Stimulated activated CD8-positive, alpha-beta memory T cell treated with anti-CD3 and anti-CD28 coated beads, Interleukin-2, amount 100 ng/mL, for 48 hours (primary cell): ENCODE measurements around the gene TNS1.

ENCODE experiments used
- DNase-seq, 2 donors: peaks; one replicate each; pipeline ENCODE4 v3.0.0-alpha.2; 2020; ENCODE audit warnings: low read depth in 2 of 2

The TNS1 gene

DNA sequence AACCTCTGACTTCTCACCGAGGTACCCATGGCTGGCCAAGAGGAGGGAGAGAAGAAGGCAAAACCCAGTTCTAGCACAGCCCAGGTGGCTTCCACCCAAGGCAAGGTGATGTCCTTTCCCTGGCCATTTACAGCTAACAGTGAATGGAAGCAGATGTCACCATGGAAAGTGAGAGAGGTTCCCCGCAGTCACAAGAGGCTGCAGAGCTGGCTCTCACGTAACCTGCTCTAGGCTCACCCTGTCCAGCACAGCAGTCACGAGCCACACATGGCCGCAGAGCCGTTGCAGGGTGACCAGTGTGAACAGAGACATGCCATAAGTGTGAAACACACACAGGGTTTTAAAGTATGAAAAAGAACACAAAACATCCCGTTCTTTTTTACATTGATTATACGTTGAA is 169.4 kb downstream of the TNS1 start:
- no peak for DNase-seq

DNA sequence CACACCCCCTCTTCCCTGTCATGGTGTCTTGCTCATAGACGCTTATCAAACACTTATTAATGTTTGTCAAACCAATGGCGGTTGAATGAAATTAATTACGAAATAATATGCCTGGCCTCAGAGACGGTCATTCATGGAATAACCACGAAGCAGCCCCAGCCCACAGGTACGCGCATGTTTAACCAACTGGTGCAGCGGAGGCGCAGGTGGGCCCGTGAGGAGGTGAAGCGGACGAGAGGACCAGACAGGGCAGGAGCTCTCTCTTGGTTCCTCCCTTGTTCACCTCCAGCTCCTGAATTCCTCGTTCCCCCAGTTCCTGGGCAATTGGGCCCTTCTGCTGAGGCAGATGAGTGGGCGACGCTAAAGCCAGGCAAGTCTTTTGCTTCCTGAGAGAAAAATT is 169.8 kb downstream of the TNS1 start:
- no peak for DNase-seq

DNA sequence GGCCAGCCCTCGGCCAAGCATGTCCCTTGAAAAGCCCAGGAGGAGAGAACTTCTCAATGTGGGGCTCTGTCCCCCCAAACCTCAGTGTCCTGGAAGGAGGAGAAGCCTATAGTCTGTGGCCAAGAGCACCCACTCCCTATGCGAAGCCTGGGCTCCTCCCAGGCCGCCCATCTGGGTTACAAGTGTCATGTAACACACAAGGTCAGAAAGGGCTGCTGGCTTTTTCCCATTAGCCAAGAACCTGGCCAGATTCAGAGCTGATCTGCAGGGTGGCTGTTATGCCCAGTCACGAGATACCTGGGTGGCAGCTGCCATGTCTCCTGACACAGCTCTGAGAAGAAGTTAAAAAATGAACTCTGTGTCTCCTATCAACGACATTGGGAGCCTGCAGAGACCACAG is 170.7 kb downstream of the TNS1 start:
- no peak for DNase-seq

GRCh38 chr2:217831306-217831705 is 171.5 kb downstream of the TNS1 start:
- no peak for DNase-seq

- DNase-seq = no peak
These were observed 172.0 kb downstream of the TNS1 start for GRCh38 chr2:217830807-217831206.

DNA sequence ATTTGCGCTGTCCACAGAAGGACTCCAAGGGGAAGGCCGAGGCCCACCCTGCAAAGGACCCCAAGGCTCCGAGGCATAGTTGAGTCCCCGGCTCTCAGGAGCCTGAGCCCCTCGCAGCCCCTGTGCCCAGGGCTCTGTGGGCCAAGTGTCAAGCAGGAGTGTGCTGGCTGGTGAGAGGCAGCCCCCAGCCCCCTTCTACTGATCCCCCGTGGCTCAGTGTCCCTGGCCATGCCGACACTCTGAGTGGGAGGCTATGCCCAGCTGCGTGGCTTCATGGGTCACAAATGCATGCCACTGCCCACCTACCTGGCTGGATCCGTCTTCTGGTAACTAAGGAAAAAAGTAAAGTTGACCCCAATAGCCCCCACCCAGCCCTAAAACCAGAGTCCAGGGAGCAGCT is 172.7 kb downstream of the TNS1 start:
- no peak for DNase-seq

DNA sequence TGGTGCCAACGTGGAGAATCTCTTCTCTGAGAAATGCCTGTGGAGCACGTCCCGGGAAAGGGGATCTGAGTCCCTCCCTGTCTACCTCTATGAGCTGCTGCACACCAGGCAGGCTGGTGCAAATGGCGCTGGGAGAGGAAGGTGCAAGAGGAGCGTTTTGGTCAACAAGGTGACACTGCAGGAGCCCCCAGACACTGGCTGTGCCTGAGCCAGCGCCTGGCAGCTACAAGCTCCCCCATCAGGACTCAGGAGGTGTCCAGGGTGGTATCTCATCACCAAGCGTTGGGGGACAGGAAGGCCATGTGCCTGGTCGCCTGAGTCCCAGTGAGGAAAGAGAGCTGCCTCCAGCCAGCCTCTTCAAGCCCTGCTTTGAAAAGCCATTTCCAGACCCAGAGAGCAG is 173.4 kb downstream of the TNS1 start:
- no peak for DNase-seq

DNA sequence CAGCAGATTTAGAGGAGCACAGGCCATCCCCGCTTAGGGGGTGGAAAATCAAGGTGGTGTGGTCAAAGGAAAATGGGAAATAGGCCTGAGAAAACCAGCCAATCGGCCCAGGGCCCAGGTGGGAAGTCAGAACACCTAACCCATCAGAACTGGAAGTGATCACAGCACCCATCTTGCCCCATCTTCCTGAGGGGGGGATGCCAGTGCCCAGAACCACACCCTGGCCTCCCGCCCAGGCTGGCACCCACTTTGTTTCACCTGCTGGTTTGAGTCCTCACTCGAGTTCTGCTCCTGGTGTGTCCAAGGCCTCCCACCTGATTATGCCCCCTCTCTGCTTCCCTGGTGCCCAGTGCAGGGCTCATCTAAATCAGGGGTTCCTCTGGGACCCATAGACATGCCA is 174.5 kb downstream of the TNS1 start:
- DNase-seq = no peak

- DNase-seq = no peak
These were observed 175.2 kb downstream of the TNS1 start for GRCh38 chr2:217827430-217828201.

DNA sequence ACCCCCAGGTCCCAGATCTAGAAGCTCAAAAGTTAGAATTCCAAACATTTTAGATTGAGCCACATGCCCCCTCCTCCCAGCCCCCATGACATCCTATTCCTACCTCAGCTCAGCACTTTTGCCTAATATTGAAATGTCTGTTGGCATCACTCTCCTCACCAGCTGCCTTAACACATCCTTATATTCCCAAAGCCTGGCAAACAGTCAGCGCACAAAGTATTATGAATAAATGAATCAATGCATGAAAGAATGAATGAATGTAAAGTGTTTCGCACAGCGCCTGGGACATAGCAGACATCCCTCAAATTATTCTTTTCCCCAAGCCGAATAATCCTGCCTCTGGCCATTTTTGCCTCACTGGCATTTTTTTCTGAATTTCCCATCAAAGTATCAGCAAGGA is 175.8 kb downstream of the TNS1 start:
- DNase-seq = no peak

GRCh38 chr2:217826520-217826919 is 176.3 kb downstream of the TNS1 start:
- no peak for DNase-seq

- DNase-seq = no peak
These were observed 177.1 kb downstream of the TNS1 start for GRCh38 chr2:217825469-217826235.

DNA sequence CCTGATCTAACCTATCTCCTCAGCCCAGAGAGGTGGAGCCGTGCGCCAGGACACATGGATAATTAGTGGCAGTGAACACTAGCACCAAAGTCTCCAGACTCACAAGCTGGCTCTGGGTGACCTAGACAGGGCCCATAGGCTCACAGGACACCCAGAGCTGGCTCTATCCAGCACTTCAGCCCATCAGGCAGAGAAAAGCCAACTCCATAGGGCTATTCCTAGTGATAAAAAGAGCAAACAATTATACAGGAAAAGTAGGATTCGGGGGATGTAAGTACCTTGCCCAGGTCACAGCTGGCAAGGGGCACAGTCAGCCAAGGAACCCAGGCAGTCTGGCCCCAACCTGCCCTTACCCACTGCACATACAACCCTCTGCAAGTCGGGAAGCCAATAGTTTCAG is 178.6 kb downstream of the TNS1 start:
- no peak for DNase-seq

DNA sequence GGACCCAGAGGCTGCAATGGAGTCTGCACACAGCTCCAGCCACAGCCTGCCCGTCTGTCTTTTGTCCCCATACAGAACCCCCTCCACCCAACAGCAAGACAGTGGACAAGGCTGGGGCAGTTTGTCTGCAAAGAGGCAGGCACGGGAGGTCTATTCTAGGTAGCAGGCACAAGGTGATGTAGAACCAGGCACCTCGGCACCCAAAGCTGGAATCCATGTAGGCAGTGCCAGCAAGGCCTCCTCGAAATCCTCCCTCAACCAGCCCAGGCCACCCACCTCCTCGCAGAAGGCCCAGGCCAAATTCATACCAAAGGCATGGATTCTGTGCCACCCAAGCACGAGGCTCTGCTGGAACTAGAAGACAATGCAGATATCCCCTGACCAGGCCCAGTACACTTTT is 179.2 kb downstream of the TNS1 start:
- no peak for DNase-seq

DNA sequence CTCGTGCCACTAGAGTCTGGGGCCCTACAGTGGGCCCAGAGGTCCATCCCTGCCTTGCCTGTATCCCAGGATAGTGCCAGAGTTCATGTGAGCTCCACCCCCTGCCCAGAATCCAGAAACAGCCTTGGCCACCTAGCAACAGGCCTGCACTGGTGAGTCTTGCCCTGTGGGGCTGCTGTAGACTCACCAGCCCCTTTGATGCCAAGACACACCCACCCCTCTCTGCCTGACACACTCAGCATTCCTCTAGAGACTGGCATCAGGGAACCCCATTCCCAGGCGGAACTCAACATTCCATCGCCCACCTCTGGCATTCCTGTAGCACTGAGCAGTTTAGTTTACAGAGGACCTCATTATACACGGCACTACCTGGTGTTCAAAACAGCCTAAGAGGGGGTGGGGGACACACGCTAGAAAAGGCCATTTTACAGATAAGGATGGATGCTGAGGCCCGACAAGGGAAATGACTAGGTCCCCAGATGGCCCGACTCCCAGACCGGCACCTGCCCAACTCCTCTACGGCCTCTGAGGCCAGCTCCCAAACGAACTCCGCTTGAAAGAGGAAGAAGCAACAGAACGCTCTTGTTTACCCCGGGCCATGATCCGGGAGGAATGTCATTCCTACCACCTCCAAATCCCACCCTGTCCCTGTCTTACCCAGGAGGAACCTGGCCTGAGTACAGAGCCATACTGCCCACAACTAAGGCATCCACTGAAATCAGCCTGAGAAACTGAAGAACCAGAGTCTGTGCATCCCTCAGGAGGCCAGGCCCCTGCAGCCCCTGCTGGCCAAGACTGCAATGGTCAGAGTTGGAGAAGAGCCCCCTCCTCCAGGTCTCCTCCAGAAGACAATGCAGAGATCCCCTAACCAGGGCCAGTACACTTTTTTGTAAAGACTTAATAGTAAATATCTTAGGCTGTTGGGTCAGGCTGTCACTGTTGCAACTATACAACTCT is 180.2 kb downstream of the TNS1 start:
- DNase-seq = no peak

- DNase-seq = no peak
These were observed 181.2 kb downstream of the TNS1 start for GRCh38 chr2:217821536-217822147.

DNA sequence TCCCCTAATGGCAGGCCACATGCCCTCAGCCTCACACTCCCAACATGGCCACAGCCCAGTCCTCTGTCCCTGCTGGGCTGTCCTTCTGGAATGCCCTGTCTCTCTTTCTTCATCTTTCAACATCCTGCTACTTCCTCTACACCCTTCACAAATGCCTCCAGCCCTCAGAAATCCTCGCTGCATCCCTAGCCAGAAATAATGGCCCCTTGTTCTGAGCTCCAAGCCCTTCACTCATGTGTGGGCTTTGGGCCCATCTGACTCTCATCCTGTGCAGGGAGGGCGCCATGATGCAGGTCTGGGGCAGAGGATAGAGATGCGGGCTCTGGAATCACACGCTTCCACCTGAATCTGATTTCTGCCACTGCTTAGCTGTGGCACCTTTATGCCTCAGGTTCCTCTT is 181.9 kb downstream of the TNS1 start:
- DNase-seq = no peak

DNA sequence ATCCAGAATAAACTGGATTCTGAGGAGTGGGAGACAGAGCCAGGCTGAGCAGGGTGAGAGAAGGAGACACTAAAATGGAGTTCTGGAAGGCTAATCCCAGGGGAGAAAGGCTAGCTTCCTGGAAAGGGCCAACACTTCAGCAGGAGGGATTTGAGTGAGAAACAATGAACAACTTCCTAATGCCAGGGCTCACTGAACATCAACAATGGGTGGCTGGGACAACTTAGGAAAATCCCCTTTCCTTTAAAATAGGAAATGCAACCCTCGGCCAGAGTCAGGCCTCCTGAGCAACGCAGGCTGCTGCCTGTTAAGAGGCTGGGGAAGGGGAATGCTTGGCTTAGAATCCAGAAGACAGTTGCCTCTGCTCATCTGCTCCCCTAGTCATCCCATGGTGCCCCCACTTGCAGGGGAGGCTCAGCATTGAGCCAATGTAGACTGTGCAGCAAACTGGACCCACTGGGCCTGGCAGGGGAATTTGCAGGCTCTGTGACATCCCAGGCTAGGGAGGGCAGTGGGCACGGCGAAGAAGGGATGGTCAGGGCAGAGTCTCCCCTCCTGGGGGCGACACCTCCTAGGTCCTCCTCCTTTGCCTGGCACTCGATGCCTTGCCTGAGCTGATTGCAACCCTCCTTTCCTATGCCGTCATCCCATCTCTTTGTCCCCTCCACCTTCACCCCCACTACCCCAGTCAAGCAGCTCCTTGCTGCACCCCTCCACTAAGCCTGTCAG is 182.5 kb downstream of the TNS1 start:
- no peak for DNase-seq

DNA sequence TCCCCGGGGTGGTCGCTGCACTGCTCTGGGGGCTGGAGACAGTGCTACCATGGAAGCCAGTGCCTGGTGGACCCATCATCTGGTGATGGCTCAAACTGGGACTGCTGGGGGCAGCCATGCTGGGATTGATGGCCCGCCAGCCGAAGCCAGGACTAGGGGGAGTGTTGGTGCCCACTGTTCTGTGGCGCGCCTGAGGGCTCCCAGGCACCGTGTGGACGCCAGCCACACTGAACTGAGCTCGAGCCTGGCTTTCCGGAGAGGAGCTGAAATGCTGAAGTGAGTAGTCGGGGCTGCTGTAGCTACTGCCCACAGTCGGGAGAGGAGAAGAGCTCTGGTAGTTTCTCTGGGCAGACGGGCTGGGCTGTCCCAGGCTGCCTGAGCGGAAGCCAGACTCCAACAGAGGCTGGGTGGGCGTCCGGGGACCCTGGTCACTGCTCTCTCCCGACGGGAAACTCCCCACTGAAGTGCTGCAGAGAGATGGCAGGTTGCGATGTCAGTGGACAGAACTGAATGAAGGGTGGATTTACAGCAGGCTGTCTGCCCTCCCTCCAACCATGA is 184.4 kb downstream of the TNS1 start:
- no peak for DNase-seq

DNA sequence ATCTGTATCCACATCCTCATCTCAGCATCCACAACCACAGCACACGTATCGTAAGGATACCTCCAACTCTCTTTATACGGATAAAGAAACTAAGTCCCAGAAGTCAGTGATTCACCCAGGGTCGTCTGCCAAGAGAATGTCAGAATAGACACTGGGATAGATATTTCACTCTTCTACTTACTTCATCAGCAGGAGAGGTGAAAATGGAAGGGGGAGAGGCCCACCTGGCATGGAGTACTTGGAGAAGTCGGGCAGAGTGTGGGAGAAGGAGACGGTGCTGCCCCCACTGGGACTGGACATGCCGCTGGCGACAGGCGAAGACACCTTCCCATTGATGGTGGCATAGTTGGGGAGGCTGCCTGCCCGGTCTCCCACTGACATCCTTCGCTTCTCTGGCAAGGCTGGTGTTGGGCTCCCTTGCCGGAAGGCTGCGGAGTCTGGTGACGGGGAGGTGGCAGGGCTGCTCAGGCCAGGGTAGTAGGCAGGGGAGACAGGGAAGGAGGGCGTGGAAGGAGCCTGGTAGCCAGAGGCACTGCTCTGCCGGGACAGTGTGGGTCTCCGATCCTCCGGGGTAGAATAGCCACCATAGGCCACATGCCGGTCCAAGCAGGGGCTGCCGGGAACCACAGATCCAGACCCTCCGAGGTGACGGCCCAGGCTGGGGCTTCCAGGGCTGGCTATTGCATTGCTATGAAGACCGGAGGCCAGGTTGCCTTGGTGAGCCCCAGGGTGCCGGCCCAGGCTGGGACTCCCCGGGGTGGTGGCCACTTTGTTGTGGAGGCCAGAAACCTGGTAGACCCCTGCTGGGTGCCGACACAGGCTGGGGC is 185.1 kb downstream of the TNS1 start:
- DNase-seq = no peak
